Activated CD4-positive, alpha-beta T cell treated with anti-CD3 and anti-CD28 coated beads, Interleukin-10, Interleukin-2, amounts not matched to agents 100 ng/mL and 50 ng/mL, durations not matched to agents 16 hours and 8 hours (primary cell): Measurements from ENCODE around the gene IFNA8.
"Not testable (repeated sequence)": the region's sequence is repeated elsewhere in the genome, so short reads cannot be mapped to it uniquely, and the experiment has no call there.

Experiments
- DNase-seq: peaks from one replicate; pipeline ENCODE4 v3.0.0-alpha.2; 2020

IFNA8 gene

GRCh38 chr9:21429191-21429590 is 20.3 kb downstream of the IFNA8 start:
- DNase-seq = no peak

GRCh38 chr9:21432672-21433425 is 23.9 kb downstream of the IFNA8 start:
- no peak for DNase-seq

GRCh38 chr9:21434202-21435014 is 25.5 kb downstream of the IFNA8 start:
- DNase-seq = peak; percentile 45

- not testable (repeated sequence) for DNase-seq
Measured at GRCh38 chr9:21435015-21435383, 26.1 kb downstream of the IFNA8 start.

GRCh38 chr9:21440139-21440538 is 31.2 kb downstream of the IFNA8 start, which contains the start of gene IFNA1:
TSS of gene IFNA1 (plus strand) at chr9:21440439. CDS start at chr9:21440508, 69 bp downstream.
- no peak for DNase-seq

DNA sequence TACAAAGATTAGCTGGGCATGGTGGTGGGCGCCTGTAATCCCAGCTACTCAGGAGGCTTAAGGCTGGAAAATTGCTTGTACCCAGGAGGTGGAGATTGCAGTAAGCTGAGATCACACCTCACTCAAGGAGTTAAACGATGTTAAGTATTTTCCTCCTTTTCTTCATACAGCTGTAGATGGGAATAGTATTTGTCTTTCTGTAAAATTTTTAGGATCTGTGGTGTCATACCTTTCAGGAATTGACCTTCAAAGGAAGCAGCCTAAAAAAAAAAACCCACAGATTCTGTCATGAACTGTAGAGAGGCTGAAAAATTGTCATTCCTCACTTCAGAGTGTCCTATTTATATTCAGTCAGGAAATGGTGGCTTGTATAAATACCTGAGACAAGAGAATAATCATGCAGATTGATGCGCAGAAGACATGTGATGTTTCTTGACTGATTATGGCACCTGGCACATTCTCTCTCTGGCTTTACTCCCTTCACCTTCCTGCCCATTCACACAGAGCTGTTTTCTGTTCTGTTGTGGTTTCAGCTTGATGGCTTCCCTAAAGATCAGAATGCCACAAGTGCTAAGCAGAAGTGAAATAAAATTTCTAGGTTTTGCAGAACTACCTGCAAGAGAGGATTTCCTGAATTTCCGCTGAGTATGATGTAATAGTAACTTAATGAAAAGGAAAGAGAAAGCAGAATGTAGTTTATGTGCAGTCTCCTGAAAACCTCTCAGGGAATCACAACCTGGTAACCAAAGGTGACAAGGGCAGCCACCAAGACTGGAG is 35.1 kb downstream of the IFNA8 start:
- DNase-seq = peak; percentile 31

DNA sequence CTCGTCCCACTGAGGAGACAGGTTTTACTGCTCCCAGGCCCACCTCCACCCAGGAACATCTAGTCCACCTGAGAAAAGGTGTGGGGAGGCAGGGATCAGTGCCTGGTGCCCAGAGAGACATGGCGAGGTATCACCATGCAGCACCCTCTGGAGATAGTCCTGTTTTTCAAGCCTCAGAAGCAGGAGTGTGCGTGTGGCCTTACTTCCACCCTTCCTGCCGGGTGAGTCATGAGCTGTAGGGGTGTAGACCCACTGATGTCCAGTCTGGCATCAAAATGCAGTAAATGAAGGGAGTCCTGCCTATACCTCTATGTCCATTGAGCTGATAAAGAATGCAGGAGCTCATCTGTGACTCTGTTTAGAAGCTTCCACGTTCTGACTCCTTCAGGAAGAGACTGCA is 40.4 kb downstream of the IFNA8 start:
- not testable (repeated sequence) for DNase-seq

GRCh38 chr9:21450733-21451394 is 41.9 kb downstream of the IFNA8 start:
- no peak for DNase-seq

GRCh38 chr9:21452681-21453080 is 43.8 kb downstream of the IFNA8 start:
- no peak for DNase-seq

- no peak for DNase-seq
Measured at GRCh38 chr9:21454149-21454548, 45.2 kb downstream of the IFNA8 start.

DNA sequence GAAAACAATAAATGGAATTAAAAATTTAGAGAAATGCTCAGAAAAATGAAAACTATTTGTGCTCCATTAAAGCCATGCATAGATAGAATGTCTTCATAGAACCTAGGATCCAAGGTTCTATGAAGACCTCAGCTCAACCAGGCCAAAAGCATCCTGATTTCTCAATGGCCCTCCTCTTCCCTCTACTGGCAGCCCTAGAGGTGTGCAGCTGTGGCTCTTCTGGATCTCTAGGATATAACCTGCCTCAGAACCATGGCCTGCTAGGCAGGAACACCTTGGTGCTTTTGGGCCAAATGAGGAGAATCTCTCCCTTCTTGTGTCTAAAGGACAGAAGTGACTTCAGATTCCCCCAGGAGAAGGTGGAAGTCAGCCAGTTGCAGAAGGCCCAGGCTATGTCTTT is 46.4 kb downstream of the IFNA8 start:
- DNase-seq = peak; percentile 16
